Suprapubic skin (tissue), 4 donors: ENCODE results near the gene YWHAQ. TPM values are rescaled to one million over a fixed set of nuclear protein-coding genes. Genes with fewer than 3 reads are reported as not detected.

Experiments
- DNase-seq, 2 donors: peaks; one replicate each; pipeline ENCODE4 v3.0.0-alpha.2; 2019; ENCODE audit warnings: low spot score in 2 of 2
- H3K27ac ChIP-seq: fragments of 200-600 bp; sonication (generic); one replicate; pipeline ENCODE4 v1.5.1; 2019
- H3K27me3 ChIP-seq: fragments of 200-600 bp; sonication (generic); one replicate; pipeline ENCODE4 v1.5.1; 2019
- H3K36me3 ChIP-seq: fragments of 200-600 bp; sonication (generic); one replicate; pipeline ENCODE4 v1.5.1; 2019
- H3K4me1 ChIP-seq: fragments of 200-600 bp; sonication (generic); one replicate; pipeline ENCODE4 v1.5.1; 2019
- H3K4me3 ChIP-seq: fragments of 200-600 bp; sonication (generic); one replicate; pipeline ENCODE4 v1.5.1; 2019; ENCODE audit warnings: mild to moderate bottlenecking
- H3K9me3 ChIP-seq: fragments of 200-600 bp; sonication (generic); one replicate; pipeline ENCODE4 v1.5.1; 2019
- CTCF ChIP-seq, 2 donors: fragments of 200-600 bp in 1 of 2; fragments of 450-650 bp in 1 of 2; sonication (generic) in 1 of 2; IDR thresholded peaks; one replicate each; pipeline ENCODE4 v1.5.1; 2016 to 2019; ENCODE audit warnings: antibody characterized with exemption in 2 of 2, mild to moderate bottlenecking in 1 of 2, moderate library complexity in 1 of 2
- EP300 ChIP-seq: sonication (generic); formaldehyde crosslinking; IDR thresholded peaks from one replicate; pipeline ENCODE4 v1.6.1; 2017; ENCODE audit warnings: antibody characterized with exemption
- POLR2A ChIP-seq, 2 donors: fragments of 450-650 bp; IDR thresholded peaks; one replicate each; pipeline ENCODE4 v1.6.1; 2017; ENCODE audit warnings: antibody characterized with exemption in 2 of 2, mild to moderate bottlenecking in 2 of 2, moderate library complexity in 2 of 2
- POLR2AphosphoS5 ChIP-seq, 3 donors: sonication (generic); formaldehyde crosslinking; IDR thresholded peaks; one replicate each; pipeline ENCODE4 v1.6.1; 2017; ENCODE audit warnings: antibody characterized with exemption in 3 of 3
- WGBS: methylation state at CpG from one replicate; pipeline ENCODE4 v1.1.5; 2018; 5-methylcytosine and 5-hydroxymethylcytosine counted together
- total RNA-seq, 4 donors: library from RNA; depleted of rRNA; stranded (reverse); fragments of >200 nt; gene quantifications; one replicate each; pipeline ENCODE4 v1.1.0, GENCODE V29; 2016

The YWHAQ gene
- total RNA-seq, 4 donors from 2014 or later, result 84.6 to 172 (median 165) TPM

GRCh38 chr2:9652267-9652666 is 21.5 kb upstream of the YWHAQ start:
- no peaks in the 10 kb centered on the region for H3K9me3 ChIP-seq
- no peak overlapping the region for H3K4me3 ChIP-seq
- TF ChIP-seq POLR2AphosphoS5 (IDR thresholded peaks at IDR 0.05), result no peak
- TF ChIP-seq CTCF (IDR thresholded peaks at IDR 0.05), result no peak
- no peak for TF ChIP-seq EP300
- TF ChIP-seq POLR2A (IDR thresholded peaks at IDR 0.05), result no peak
- H3K4me1 ChIP-seq, result no peaks in the 10 kb centered on the region
- H3K27ac ChIP-seq, result no peak overlapping the region
- 83% methylated on average over 1 of the region's 1 CpG for WGBS
- no peak for DNase-seq
- H3K36me3 ChIP-seq, result no peaks in the 10 kb centered on the region
- no peaks in the 10 kb centered on the region for H3K27me3 ChIP-seq

DNA sequence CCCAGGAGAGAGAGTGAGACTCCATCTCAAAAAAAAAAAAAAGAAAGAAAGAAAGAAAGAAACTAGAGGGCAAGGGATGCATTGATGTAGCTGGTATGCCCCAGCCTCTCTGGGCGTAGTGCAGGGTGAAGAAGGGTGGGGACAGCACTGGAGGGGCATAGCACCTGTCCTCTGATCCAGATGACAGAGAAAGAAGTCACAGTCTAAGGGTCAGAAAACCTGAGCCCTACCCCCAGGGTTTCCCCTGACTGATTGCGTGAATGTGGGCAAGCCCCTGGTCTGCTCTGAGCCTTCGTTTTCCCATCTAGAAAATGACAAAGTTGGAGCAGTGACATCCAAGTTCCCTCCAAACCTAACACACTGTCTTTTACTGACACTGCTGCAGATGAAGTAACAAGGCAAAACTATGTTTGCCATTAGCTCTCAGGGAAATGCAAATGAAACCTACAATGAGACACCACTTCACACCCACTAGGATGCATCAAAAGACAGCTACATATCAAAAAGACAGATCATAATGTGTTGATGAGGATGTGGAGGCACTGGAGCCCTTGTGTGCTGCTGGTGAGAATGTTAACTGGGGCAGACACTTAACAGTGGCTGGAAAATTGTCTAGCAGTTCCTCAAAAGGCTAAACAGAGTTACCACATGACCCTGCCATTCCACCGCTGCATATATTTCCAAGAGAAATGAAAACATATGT is 19.5 kb upstream of the YWHAQ start:
- Histone ChIP-seq H3K9me3 (no peaks in the 10 kb centered on the region), H3K27ac (no peak overlapping the region), H3K4me1 (no peaks in the 10 kb centered on the region), H3K27me3 (no peaks in the 10 kb centered on the region), H3K4me3 (no peak overlapping the region), H3K36me3 (no peaks in the 10 kb centered on the region)
- no peak for DNase-seq
- TF ChIP-seq CTCF (IDR thresholded peaks at IDR 0.05) (no peak), POLR2A (IDR thresholded peaks at IDR 0.05) (no peak), POLR2AphosphoS5 (IDR thresholded peaks at IDR 0.05) (no peak), EP300 (no peak)
- 80% methylated on average over 4 of the region's 4 CpGs for WGBS

- 76% methylated on average over 6 of the region's 6 CpGs for WGBS
- H3K4me3 ChIP-seq, result no peak overlapping the region
- H3K27ac ChIP-seq, result no peak overlapping the region
- H3K4me1 ChIP-seq, result peaks cover 3% of the 10 kb centered on the region
- H3K9me3 ChIP-seq, result no peaks in the 10 kb centered on the region
- no peaks in the 10 kb centered on the region for H3K36me3 ChIP-seq
- TF ChIP-seq POLR2A (IDR thresholded peaks at IDR 0.05) (no peak), POLR2AphosphoS5 (IDR thresholded peaks at IDR 0.05) (no peak), CTCF (IDR thresholded peaks at IDR 0.05) (no peak), EP300 (no peak)
- no peak for DNase-seq
- H3K27me3 ChIP-seq, result no peaks in the 10 kb centered on the region
These were observed 18.5 kb upstream of the YWHAQ start for GRCh38 chr2:9649261-9649660.

GRCh38 chr2:9648821-9649220 is 18.0 kb upstream of the YWHAQ start:
- Histone ChIP-seq H3K9me3 (no peaks in the 10 kb centered on the region), H3K27ac (no peak overlapping the region), H3K4me1 (peaks cover 3% of the 10 kb centered on the region), H3K4me3 (no peak overlapping the region), H3K27me3 (no peaks in the 10 kb centered on the region), H3K36me3 (no peaks in the 10 kb centered on the region)
- WGBS, result 82% methylated on average over 9 of the region's 10 CpGs
- no peak for TF ChIP-seq CTCF (IDR thresholded peaks at IDR 0.05)
- TF ChIP-seq POLR2A (IDR thresholded peaks at IDR 0.05), result no peak
- no peak for TF ChIP-seq POLR2AphosphoS5 (IDR thresholded peaks at IDR 0.05)
- no peak for TF ChIP-seq EP300
- no peak for DNase-seq

DNA sequence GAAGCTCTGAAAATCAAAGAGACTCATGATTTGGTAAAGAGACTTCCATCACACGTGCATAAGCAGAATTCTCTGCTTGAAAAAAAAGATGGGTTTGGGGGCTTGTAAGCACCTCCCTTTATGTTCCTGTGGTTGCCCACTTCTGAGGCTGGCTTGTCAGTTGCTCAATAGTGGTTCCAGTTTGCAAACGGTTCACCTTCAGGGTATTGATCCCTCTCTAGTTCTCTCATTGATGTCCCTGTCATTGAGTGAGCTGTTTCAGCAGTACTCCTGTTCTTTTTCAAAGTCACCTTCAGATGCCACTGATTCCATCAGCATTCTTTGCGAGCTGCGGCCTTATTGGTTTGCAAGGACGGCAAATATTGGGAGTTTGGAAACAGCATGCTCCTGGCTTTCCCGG is 17.1 kb upstream of the YWHAQ start:
- no peaks in the 10 kb centered on the region for H3K36me3 ChIP-seq
- H3K4me1 ChIP-seq, result peaks cover 3% of the 10 kb centered on the region
- no peak overlapping the region for H3K27ac ChIP-seq
- 68% methylated on average over 6 of the region's 6 CpGs for WGBS
- no peak for DNase-seq
- H3K9me3 ChIP-seq, result no peaks in the 10 kb centered on the region
- no peak for TF ChIP-seq CTCF (IDR thresholded peaks at IDR 0.05)
- H3K4me3 ChIP-seq, result no peak overlapping the region
- H3K27me3 ChIP-seq, result no peaks in the 10 kb centered on the region
